ENCODE data around the gene INF2.
"Not testable (repeated sequence)": the region's sequence is repeated elsewhere in the genome, so short reads cannot be mapped to it uniquely, and the experiment has no call there.

Gene INF2

DNA sequence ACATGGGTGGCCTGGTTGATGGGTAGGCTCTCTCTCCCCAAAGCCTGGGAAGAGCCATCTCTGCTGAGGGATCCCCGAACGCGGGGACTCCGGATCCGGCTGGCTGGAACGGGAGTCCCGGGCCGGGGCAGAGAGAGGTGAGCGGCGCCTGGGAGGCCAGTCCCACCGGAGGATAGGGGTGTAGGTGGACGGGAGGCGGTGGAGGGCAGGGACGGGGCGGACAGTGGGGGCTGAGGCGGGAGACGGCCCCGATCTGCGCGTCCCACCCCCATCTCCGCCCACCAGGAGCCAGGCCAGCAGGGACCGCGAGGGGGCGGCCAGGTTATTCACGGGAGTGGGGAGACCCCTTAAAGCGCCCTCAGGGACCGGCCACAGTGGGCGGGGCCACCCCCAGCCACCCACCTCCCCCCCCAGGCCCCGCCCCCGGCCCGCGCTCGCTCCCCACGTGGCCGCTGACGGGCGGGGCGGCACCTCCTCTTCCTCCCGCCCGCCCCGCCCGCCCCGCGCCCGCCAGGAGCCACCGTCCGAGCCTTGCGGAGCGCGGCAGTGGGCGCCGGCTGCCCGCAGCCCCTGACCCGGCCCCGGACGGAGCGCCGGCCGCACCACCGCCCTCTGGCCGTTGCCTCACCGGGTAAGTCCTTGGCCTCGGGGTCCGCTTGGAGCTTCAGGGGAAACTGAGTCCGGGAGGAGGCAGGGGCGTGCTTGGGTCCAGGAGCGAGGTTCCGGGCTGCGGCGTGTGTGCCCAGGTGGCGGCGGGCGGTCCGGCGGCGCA, at the start of gene INF2:
TSS of gene INF2 (plus strand) at position 510 of the 772 bp plus-strand sequence. CDS start 11,748 bp downstream, outside the sequence.
- peak; percentile 72 for DNase-seq

DNA sequence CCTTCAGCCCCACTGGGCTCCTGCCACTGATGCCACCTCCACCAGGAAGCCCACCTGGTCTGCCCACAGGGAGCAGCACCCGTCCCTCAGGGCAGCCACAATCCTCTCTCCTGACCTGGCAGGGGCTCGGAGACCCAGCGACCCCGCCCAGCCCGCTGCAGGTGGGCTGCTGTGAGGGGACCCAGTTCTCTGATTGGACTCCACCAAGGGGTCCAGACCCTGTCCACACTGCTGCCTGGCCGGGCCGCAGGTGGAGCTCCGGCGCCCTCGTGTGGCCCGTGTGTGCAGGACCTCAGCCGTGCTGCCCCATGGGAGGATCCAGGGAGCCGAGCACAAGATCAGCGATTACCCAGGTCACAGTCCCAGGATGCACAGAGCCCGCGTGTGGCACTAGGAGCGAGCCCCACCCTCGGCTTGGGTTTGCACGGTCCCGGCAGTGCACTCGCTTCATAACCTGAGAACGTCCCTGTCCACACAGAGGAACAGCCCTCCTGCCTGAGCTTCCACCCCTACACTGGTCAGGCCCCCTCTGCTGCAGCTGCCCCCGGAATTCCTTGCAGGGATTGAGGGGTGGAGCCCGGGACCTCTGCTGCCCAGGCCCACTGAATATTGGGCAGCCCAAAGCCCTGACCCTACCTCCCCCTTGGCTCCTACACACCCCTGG, 49.4 kb upstream of the INF2 start:
- DNase-seq: peak; percentile 53

DNA sequence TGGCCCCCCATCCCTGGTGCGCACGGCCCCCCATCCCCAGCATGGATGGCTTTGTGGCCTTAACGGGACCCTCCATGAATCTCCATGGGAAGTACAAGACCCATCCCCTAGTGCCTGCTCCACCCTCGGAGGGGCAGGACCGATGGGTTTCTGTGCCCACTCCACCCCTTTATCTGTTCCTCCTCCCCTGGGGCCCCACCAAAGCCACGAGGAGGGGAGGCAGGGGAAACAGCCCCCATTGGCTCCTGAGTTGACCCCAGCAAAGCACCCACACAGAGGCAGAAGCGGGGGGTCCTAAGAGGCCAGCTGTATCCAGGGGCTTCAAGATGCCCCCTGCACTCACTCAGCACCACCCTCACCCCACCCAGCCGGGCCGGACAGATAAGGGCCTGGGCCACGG, 48.7 kb upstream of the INF2 start:
- DNase-seq: no peak

DNA sequence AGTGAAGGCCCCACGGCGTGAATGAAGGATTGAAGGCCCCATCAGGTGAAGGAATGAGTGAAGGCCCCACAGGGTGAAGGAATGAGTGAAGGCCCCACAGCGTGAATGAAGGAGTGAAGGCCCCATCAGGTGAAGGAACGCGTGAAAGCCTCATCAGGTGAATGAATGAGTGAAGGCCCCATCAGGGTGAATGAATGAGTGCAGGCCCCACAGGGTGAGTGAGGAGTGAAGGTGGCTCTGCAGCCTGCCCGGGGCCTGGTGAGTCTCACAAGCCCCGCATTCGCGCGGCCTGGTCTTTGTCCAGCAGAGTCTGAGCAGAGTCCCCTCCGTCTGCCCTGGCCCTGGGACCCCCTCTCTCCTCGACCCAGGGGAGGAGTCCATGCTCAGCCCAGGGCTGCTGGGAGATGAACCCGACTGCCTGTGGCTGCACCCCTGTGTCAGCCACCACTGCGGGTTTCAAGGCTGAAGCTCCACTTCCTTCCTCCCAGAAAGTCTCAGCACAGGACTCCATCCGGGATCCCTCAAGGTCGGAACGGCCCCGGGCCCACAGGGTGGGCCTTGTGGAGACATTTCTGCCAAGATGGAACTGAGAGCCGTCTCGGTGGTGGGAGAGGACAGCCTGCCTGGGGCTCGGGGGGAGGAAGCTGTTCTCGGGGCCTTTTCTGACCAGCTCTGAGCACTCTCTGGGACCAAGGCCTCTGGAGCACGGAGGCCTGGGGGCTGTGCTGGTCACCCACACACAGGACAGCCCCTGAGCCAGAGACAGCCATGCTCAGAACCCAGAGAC, 47.5 kb upstream of the INF2 start:
- no peak for DNase-seq

DNA sequence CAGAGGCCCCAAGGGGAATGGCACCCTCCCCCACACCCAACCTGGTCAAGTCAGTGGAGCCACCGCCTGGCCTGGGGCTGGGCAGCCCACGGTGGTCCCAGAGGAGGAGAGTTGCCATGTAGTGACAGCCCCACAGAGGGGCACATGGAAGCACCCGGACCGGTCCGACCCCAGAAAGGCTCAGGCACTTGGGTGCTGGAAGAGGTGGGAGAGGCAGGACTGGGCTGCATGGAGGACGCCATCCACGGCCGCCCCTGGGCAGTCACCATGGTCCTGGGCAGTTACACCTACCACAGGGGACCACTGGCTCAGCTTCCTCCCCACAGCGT, 46.9 kb upstream of the INF2 start:
- DNase-seq: no peak

DNA sequence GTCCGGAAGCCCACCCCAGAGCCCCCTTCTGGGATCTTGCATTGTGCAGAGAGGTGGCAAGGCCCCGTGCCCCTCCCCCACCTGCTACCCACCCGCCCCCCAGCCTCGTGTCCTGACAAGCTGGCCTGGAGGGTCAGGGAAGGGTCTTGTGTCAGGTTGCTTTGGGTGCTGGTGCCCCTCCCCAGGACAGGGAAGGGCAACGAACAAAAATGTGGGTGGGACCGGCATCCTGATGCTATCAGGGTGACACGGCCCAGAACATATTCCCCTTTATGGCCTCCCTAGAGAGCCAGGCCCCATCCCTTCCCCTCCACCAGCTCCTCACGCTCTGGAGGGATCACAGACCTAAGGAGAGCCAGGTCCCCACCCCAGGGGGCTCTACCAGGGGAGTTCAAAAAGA, 46.1 kb upstream of the INF2 start:
- no peak for DNase-seq

DNA sequence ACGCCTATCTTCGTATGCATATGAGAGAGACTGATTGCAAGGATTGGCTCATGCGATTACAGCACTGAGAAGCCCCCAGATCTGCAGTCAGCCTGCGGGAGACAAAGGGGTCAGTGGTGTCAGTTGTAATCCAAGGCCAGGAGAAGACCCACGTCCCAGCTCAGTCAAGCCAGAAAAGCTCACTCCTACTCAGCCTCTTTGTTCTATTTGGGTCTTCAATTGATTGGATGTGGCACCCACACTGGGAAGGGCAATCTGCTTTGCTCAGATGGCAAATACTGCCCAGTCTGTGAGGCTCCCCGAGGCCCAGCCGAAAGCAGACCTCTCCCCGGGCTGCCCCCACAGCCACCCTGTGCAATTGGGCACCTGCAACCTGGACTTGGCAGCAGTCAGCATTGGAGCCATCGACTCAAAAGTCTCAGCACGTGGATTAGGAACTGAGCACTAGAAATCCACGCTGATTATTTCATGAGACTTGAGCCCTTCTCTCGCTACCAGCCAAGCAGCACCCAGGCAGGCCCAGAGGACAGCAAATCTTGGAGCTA, 45.3 kb upstream of the INF2 start:
- DNase-seq: no peak

DNA sequence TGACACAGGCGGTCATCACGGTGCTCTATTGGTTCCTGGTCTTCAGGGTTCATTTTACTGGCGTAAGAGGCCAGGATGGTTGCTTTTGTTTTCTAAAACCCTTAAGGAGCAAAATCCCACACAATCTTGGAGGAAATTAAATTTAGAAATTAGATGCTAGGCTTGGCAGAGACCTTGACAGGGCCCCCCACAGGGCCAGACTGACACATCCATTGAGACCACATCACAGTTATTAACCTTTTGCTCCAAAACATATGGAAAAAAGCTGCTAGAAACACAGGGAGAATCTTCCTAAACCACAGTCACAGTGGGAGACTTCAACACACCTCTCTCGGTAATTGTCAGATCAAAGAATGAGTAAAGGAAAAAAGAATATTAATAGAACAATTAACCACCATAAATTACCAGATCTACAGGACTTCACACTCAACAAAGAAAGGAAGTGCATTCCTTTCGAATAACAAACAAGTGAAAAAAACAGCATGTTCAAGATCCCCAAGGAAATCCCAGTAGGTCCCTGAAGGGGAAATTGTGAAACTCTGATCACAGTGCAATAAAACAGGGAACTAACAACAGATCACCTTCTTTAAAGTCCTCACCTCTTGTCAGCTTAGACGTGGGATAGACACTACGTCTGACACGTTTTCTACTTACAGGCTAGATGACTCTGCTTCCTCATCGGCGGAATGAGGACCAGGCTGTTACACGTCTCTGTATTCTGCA, 44.6 kb upstream of the INF2 start:
- DNase-seq: no peak

DNA sequence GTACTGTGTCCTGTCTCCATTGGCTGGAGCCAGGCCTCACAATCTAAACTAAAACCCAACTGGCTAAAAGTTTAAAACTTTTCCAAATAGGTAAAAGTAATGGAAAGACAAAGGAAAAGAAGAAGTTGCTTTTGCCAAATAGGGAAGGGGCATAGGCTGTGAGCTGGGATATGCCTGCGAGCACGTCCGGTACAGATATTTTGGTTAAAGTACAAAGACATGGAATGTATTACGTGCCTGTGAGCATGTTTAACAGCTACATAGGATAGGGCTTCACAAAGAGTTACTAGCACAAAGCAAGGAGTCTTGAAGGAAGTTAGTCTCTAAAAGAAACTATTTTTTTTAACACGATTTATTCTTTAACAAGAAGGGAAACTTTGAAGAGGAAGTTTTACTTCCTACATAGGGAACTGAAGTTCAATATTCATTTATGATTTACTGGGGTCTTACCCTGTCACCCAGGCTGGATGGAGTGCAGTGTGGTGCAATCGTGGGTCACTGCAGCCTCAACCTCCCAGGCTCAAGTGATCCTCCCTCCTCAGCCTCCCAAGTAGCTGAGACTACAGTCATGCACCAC, 41.9 kb upstream of the INF2 start:
- DNase-seq: no peak

DNA sequence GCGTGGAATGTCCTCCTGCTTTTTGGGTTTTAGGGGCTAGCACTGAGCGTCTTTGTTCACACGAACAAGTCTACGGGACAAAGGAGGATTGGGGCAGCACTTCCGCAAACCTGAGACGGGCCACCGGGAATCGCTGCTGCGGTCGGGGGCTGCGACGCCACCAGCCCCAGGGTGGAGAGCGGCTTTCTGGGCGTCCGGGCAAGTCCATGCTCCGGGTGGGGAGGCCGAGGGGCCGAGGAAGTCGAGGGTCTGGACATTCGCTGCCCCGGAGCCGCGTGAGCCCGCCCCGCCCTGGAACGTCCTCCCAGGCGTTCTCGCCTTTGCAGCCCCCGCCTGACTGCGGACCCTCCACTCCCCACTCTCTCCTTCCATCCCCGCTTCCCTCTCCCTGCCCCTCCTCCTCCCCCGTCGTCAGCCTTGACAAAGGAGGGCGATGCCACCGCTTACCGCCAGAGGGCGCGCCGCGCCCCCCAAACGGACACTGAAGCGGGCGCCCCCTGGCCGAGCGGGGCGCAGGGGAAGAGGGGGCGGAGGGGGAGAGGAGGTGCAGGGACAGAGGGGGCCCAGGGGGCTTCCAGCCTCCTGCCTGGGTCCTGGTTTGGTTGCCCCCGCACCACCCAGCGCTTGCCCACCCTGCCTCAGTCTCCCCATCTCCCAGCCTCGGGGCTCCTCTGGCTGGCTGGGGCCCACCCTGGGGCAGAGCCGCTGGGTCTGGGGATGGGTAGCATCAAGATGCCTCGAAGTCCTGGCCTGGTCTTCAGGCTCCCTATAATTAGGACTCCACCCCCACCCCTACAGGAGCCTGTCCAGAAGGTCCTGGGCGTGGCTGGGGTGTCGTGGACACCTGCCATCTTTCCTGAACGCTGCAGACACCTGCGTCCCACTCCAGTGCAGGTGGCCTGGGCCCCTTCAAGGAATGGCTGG, 39.1 kb upstream of the INF2 start:
- DNase-seq: peak; percentile 60

DNA sequence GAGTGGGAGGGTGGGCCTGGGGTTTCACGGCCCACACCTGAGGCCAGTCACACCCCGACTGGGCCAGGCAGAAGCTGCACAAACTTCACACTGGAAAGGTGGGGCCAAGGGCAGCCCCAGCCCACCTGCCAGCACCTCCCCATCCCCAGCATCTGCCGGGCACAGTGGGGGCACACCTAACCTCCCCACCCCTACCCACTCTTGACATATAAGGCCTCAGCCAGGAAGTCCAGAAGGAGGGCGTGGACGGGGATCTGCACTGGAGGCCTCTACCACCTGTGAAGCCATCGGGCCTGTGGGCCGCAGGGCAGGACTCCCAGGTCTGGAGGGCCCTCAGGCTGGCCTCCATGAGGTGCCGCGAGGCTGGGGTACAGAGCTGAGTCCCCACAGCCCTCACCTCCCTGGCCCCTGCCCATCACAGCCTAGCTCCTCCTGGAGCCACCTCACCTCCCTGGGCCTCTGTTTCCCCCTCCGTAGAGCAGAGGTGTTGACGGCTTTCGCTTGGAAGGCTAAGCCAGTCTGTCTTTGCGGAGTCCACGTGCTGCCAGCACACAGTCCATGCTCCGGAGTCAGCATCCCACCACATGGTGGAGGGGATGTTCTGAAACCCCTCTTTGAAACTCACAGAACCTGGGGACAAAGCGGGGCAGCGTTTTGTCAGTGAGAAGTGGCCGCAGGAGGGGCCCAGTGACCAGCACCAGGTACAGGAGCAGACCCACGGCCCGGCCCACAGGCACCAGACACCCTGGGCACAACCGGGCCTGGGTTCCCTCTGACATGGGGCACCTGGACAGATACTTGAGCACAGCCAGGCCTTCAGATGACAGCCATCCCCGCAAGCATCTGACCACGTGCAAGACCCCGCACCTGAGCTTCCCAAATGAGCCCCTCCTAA, 38.2 kb upstream of the INF2 start:
- DNase-seq: no peak

DNA sequence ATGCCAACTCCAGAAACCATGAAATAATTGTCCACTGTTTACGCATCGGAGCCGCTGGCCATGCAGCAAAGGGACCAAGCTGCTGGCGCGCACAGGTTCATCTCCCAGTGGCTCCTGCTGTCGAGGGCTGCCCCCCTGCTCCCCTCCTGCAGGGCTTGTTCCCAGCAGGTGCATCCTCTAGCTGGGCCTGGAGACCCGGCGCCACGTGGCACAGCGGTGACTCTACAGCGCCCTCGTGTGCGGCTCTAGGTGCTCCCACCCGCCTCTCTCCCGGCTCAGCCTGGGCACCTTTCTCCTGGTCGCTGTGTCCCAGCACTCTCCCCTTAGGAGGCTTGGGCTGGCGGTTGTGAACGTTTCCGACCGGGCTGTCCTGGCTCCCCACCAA, 37.5 kb upstream of the INF2 start:
- DNase-seq: no peak

DNA sequence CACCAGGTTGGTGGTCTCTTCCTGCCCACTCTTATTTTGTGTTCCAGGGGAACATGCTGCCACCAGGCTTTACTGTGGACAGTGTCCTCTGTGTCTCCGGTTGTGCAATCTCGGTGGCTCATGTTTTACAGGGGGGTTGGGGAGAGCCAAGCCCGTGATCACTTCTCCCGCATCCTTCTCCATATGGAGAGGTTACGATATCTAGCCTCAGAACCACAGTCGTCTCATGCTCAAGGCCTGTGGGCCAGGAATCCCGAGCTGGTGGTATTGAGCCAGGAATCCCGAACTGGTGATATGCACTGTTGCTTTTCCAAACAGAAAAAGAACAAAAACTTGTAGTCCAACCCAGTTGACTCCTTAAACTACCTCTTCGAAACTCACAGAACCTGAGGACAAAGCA, 37.0 kb upstream of the INF2 start:
- no peak for DNase-seq

DNA sequence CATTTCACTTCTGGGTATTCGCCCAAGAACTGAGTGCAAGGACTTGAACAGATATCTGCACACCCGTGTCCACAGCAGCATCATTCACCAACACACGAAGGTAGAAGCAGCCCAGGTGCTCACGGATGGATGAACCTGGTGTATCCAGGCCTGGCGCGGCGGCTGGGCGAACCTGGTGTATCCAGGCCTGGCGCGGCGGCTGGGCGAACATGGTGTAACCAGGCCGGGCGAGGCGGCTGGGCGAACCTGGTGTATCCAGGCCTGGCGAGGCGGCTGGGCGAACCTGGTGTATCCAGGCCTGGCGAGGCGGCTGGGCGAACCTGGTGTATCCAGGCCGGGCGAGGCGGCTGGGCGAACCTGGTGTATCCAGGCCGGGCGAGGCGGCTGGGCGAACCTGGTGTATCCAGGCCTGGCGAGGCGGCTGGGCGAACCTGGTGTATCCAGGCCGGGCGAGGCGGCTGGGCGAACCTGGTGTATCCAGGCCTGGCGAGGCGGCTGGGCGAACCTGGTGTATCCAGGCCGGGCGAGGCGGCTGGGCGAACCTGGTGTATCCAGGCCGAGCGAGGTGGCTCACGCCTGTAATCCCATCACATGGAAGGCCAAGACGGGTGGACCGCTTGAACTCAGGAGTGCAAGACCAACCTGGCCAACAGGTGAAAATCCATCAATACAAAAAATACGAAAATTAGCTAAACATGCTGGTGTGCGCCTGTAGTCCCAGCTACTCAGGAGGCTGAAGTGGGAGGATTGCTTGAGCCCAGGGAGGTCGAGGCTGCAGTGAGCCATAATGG, 36.1 kb upstream of the INF2 start:
- not testable (repeated sequence) for DNase-seq

DNA sequence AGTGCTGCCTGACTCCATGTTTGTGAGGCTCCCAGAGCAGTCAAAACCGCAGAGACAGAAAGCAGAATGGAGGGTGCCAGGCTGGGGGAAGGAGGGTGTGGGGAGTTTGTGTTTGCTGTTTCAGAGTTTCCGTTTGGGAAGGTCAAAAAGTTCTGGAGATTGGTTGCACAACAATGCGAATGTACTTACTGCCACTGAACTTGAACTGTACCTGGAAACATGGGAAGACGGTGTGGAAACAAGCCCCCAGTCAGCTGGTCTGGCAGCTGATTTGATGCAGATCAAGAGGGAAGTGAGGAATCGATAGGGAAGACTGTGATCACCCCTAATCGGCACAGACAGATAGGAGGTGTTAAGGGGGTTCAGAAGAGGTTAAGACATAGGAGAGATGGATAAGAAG, 35.3 kb upstream of the INF2 start:
- no peak for DNase-seq

DNA sequence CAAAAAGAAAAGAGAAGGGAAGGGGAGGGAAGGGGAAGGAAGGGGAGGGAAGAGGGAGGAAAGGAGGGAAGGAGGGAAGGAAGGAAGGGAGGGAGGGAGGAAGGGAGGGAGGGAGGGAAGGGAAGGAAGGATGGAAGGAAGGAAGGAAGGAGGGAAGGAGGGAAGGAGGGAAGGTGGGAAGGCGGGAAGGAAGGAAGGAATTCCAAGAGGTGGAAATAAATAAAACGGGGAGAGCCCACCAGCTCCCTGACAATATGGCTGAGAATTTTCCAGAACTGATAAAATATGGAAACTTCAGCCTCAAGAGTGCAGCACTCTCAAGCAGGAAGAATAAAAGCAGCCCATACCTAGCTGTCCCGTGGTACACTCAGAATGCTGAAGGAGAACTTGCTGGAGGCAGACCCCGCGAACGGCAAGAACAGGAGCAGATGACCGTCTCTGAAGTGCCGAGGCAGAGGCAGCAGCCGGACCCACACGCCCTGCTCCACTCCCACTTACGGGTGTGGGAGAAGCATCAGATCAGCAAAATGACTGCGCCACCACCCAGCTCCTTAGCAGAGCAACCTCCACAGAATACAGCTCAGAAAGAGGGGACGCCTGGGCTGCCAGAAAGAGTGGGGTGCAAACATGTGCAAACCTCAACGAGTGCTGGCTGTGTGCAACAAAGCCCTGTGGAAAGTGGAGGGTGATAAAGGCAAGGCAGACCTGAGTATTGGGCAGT, 34.1 kb upstream of the INF2 start:
- no peak for DNase-seq

DNA sequence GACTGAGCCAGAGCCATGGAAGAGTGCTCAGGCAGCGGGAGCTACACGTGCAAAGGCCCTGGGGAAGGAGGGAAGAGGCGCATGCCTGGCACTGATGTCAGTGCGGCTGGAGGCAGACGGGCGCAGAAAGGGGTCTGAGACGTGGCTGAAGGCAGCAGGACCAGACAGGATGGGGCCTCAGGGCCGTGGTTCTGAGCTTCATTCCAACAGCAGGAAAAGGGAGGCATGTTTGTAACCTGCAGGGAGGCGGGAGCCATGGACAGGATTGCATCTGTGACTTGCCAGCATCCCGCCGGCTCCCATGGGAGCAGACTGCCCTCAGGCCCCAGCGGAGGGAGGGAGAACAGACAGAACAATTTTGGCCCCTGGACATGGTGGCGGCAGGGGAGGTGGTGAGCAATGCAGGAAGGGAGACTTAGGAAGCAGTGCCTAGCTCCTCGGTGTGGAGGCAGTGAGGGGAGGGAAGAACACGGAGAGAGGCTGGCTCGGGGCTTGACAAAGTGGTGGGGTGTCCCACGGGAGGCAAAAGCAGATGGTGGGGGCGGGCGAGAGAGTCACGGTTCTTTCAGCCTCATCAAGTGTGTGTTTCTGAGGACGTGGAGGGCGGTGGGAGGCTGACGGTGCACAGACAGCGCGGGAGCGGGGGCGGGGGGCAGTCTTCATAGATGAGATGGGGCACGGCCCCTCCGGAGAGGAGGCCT, 33.3 kb upstream of the INF2 start:
- peak; percentile 41 for DNase-seq

DNA sequence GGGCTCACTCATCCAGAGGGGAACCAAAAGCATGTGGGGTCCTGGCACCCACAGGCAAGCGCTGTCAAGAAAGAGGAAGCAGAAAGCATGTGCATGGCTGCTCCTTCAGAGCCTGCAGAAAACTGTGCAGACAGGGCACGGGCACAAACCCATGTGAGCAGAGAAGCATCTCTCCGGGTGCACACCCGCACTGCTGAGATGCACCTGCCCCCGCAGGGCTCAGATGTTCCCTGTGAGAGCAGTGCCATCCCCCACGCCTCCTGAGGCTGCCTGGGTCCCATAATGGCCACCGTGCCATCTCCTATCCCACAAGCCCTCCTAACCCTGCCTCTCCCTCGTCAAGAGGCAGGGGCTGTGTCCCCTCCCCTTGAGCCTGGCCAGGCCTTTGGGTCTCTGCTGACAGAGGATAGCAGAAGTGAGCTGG, 32.3 kb upstream of the INF2 start:
- no peak for DNase-seq
